Keratinocyte (primary cell): ENCODE measurements around the gene SPRR3. TPM values are rescaled to one million over a fixed set of nuclear protein-coding genes. Genes with fewer than 3 reads are reported as not detected.
A peak's percentile ranks its signal among the peaks of the same experiment; 100 is the strongest.

Experiments
- DNase-seq: peaks from one replicate; pipeline ENCODE4 v3.0.0-alpha.2; 2011; ENCODE audit warnings: low read depth, missing footprints, low spot score
- FAIRE-seq: peaks from 2 replicates; lab custom pipeline; 2011; peaks lifted over from hg19 to GRCh38; lab: Jason Lieb, UNC
- H2AFZ ChIP-seq: 2 replicates; pipeline ENCODE4 v1.6.0; 2012; ENCODE audit warnings: low read length, control low read depth, inconsistent platforms; ENCODE audit not compliant: control insufficient read depth
- H3K27ac ChIP-seq: 2 replicates; pipeline ENCODE4 v1.5.1; 2011; ENCODE audit warnings: low read length; ENCODE audit not compliant: control insufficient read depth, insufficient read depth
- H3K27me3 ChIP-seq: 3 replicates; pipeline ENCODE4 v1.6.0; 2011; ENCODE audit warnings: low read length; ENCODE audit not compliant: control insufficient read depth, insufficient read depth; ENCODE audit errors: extremely low read depth
- H3K36me3 ChIP-seq, 2 experiments: 2 replicates in 1 of 2; 3 replicates in 1 of 2; pipeline ENCODE4 v1.5.1; 2011; ENCODE audit warnings: low read length in 2 of 2, mild to moderate bottlenecking in 1 of 2; ENCODE audit not compliant: control insufficient read depth in 2 of 2, insufficient read depth in 2 of 2; ENCODE audit errors: extremely low read depth in 1 of 2
- H3K4me1 ChIP-seq: 3 replicates; pipeline ENCODE4 v1.5.1; 2011; ENCODE audit warnings: low read length; ENCODE audit not compliant: control insufficient read depth, insufficient read depth; ENCODE audit errors: extremely low read depth
- H3K4me2 ChIP-seq: 3 replicates; pipeline ENCODE4 v1.6.0; 2011; ENCODE audit warnings: low read depth, low read length; ENCODE audit not compliant: control insufficient read depth, insufficient read depth; ENCODE audit errors: extremely low read depth
- H3K4me3 ChIP-seq, 3 experiments: fragments of 200-600 bp in 1 of 3; sonication (generic) in 1 of 3; 2 replicates in 2 of 3; 3 replicates in 1 of 3; pipeline ENCODE4 v1.5.1; 2011 to 2016; ENCODE audit warnings: low read length in 3 of 3, mild to moderate bottlenecking in 3 of 3, control low read depth in 2 of 3, inconsistent platforms in 1 of 3, low read depth in 1 of 3, mixed read lengths in 1 of 3, mixed run types in 1 of 3, moderate library complexity in 1 of 3; ENCODE audit not compliant: control insufficient read depth in 2 of 3, insufficient read depth in 2 of 3; ENCODE audit errors: extremely low read depth in 1 of 3
- H3K79me2 ChIP-seq: 2 replicates; pipeline ENCODE4 v1.6.0; 2012; ENCODE audit warnings: low read length; ENCODE audit not compliant: control insufficient read depth, insufficient read depth
- H3K9ac ChIP-seq: 3 replicates; pipeline ENCODE4 v1.6.0; 2011; ENCODE audit warnings: low read length; ENCODE audit not compliant: control insufficient read depth, insufficient read depth; ENCODE audit errors: extremely low read depth
- H3K9me1 ChIP-seq: 3 replicates; pipeline ENCODE4 v1.6.0; 2011; ENCODE audit warnings: low read length; ENCODE audit not compliant: control insufficient read depth, insufficient read depth; ENCODE audit errors: extremely low read depth
- H3K9me3 ChIP-seq: 2 replicates; pipeline ENCODE4 v1.5.1; 2012; ENCODE audit warnings: low read depth, low read length; ENCODE audit not compliant: control insufficient read depth
- H4K20me1 ChIP-seq: 3 replicates; pipeline ENCODE4 v1.6.0; 2011; ENCODE audit warnings: low read length; ENCODE audit not compliant: control insufficient read depth, insufficient read depth; ENCODE audit errors: extremely low read depth
- CTCF ChIP-seq, 3 experiments: IDR thresholded peaks in 1 of 3; conservative IDR thresholded peaks in 1 of 3; optimal IDR thresholded peaks in 1 of 3; 2 replicates in 2 of 3; 3 replicates in 1 of 3; pipeline versions ENCODE3 to v1.5.1; 2011; ENCODE audit warnings: low read length in 3 of 3, mild to moderate bottlenecking in 3 of 3, moderate library complexity in 2 of 3, control low read depth in 1 of 3, inconsistent platforms in 1 of 3; ENCODE audit not compliant: insufficient read depth in 2 of 3; ENCODE audit errors: extremely low read depth in 1 of 3
- EZH2 ChIP-seq: IDR thresholded peaks from one replicate; pipeline ENCODE4 v1.6.1; 2012; ENCODE audit warnings: inconsistent platforms, mild to moderate bottlenecking, low read length, moderate library complexity
- dilution Hi-C: fragments of 300-500 bp; cut with MboI; formaldehyde crosslinking; loops from one replicate; pipeline ENCODE4 v1.7.0; 2020; ENCODE audit warnings: low sequenced_read_pairs; ENCODE audit not compliant: extremely low pct_ligation_motif_present
- polyA plus RNA-seq, 5 experiments: library from polyadenylated mRNA; depleted of rRNA in 3 of 5; stranded (reverse) in 3 of 5; stranded (forward) in 1 of 5; unstranded in 1 of 5; fragments of >200 nt; gene quantifications; 1 replicate in 1 of 5; 2 replicates in 3 of 5; 3 replicates in 1 of 5; pipeline versions ENCODE4 v1.2.1 to v1.2.3, GENCODE V29; 2011 to 2012; ENCODE audit warnings: missing spikeins in 2 of 5, low read depth in 1 of 5, low replicate concordance in 1 of 5

Gene SPRR3
- polyA plus RNA-seq, 1 donor (not counting 4 experiments of a cell fraction or from before 2014, with no cell fraction given): 2.9 TPM

- DNase-seq (no peak), FAIRE-seq (no peak)
- Histone ChIP-seq H2AFZ (peak overlapping the region; percentile 14), H3K4me1 (peaks cover 14% of the 10 kb centered on the region), H4K20me1 (no peaks in the 10 kb centered on the region), H3K9me1 (no peaks in the 10 kb centered on the region), H3K9me3 (no peaks in the 10 kb centered on the region), H3K27ac (no peak overlapping the region), H3K27me3 (no peaks in the 10 kb centered on the region), H3K4me2 (no peak overlapping the region), H3K4me3 (no peak overlapping the region), H3K9ac (no peak overlapping the region), H3K36me3 (no peaks in the 10 kb centered on the region), H3K79me2 (no peaks in the 10 kb centered on the region)
- dilution Hi-C loops: no loop called here
- TF ChIP-seq CTCF (optimal IDR thresholded peaks at IDR 0.05 in 1 of 3, IDR thresholded peaks at IDR 0.05 in 1 of 3, conservative IDR thresholded peaks at IDR 0.05 in 1 of 3; ENCODE audit: extremely low read depth in 1 of 3, insufficient read depth in 2 of 3, low read length in 3 of 3): no peak
- TF ChIP-seq EZH2: no peak
Measured at GRCh38 chr1:152997901-152998300, 3.6 kb upstream of the SPRR3 start.

- DNase-seq: no peak
Measured at GRCh38 chr1:152998476-152998875, 3.1 kb upstream of the SPRR3 start.

More at GRCh38 chr1:152998476-152998875, 3.1 kb upstream of the SPRR3 start:
- Histone ChIP-seq H3K9me3 (no peaks in the 10 kb centered on the region), H3K36me3 (no peaks in the 10 kb centered on the region), H3K27ac (no peak overlapping the region), H3K27me3 (no peaks in the 10 kb centered on the region), H3K79me2 (no peaks in the 10 kb centered on the region), H3K9me1 (no peaks in the 10 kb centered on the region), H3K9ac (no peak overlapping the region), H3K4me3 (no peak overlapping the region), H3K4me1 (peaks cover 14% of the 10 kb centered on the region), H2AFZ (no peak overlapping the region), H3K4me2 (no peak overlapping the region), H4K20me1 (no peaks in the 10 kb centered on the region)
- FAIRE-seq: no peak
- dilution Hi-C loops: no loop called here
- TF ChIP-seq EZH2: no peak
- TF ChIP-seq CTCF (optimal IDR thresholded peaks at IDR 0.05 in 1 of 3, IDR thresholded peaks at IDR 0.05 in 1 of 3, conservative IDR thresholded peaks at IDR 0.05 in 1 of 3; ENCODE audit: extremely low read depth in 1 of 3, insufficient read depth in 2 of 3, low read length in 3 of 3): no peak
